Measurements from ENCODE around the gene UPK2. TPM values are rescaled to one million over a fixed set of nuclear protein-coding genes. Genes with fewer than 3 reads are reported as not detected.

Gene UPK2
- total and polyA plus RNA-seq, 2 donors (not counting 3 experiments of a cell fraction or from before 2014, with no cell fraction given), result 0.11 TPM; not detected in 1

- no peak for TF ChIP-seq POLR2A (IDR thresholded peaks at IDR 0.05; ENCODE audit: low read depth, low read length)
- TF ChIP-seq CTCF (IDR thresholded peaks at IDR 0.05; ENCODE audit: extremely low read depth in 1 of 2, insufficient read depth in 1 of 2, low read depth in 1 of 2, low read length in 2 of 2), result no peak
- TF ChIP-seq POLR2AphosphoS5 (IDR thresholded peaks at IDR 0.05; ENCODE audit: insufficient read depth, low read depth, low read length), result no peak
- no peak for TF ChIP-seq MYC (IDR thresholded peaks at IDR 0.05; ENCODE audit: low read depth, low read length)
- TF ChIP-seq EZH2 (IDR thresholded peaks at IDR 0.05; ENCODE audit: borderline replicate concordance, low read depth, low read length, severe bottlenecking), result no peak
- TF ChIP-seq, protein P1, sequence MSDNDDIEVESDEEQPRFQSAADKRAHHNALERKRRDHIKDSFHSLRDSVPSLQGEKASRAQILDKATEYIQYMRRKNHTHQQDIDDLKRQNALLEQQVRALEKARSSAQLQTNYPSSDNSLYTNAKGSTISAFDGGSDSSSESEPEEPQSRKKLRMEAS (IDR thresholded peaks at IDR 0.05; ENCODE audit: insufficient read depth, insufficient read length), result no peak
- TF ChIP-seq FOS (IDR thresholded peaks at IDR 0.05; ENCODE audit: borderline replicate concordance, insufficient read depth, low read length), result no peak
- TF ChIP-seq GATA2 (IDR thresholded peaks at IDR 0.05; ENCODE audit: insufficient read depth, insufficient read length, low read depth, low read length), result no peak
- TF ChIP-seq JUN (IDR thresholded peaks at IDR 0.05; ENCODE audit: borderline replicate concordance, insufficient read depth, insufficient read length, low read depth), result no peak
- Histone ChIP-seq H3K4me1 (ENCODE audit: control insufficient read depth, extremely low read depth, insufficient read depth, low read length) (no peaks in the 10 kb centered on the region), H3K4me3 (replicated peaks in 1 of 3; ENCODE audit: insufficient read depth in 1 of 3, low read depth in 1 of 3, low read length in 3 of 3) (no peak within 1 kb of the TSS), H4K20me1 (replicated peaks; ENCODE audit: control insufficient read depth, extremely low read depth, insufficient read depth, low read length) (no peaks in the 10 kb centered on the region), H3K9me3 (replicated peaks; ENCODE audit: control insufficient read depth, insufficient read depth, low read length) (no peaks in the 10 kb centered on the region), H2AFZ (ENCODE audit: low read depth, low read length) (no peak within 1 kb of the TSS), H3K9ac (replicated peaks; ENCODE audit: extremely low read depth, insufficient read depth, low read length) (no peak within 1 kb of the TSS), H3K27ac (ENCODE audit: insufficient read depth, low read depth, low read length) (no peak within 1 kb of the TSS), H3K9me1 (replicated peaks; ENCODE audit: control insufficient read depth, extremely low read depth, insufficient read depth, low read length) (no peaks in the 10 kb centered on the region), H3K36me3 (ENCODE audit: control insufficient read depth in 2 of 2, extremely low read depth in 1 of 2, insufficient read depth in 2 of 2, low read length in 2 of 2) (no peaks in the 10 kb centered on the region), H3K27me3 (ENCODE audit: control insufficient read depth in 2 of 2, insufficient read depth in 2 of 2, low read length in 2 of 2) (peaks cover 10 to 11% of the 10 kb centered on the region in 2 experiments), H3K4me2 (ENCODE audit: insufficient read depth, low read length) (no peak within 1 kb of the TSS), H3K79me2 (ENCODE audit: control insufficient read depth, insufficient read depth, low read length) (no peaks in the 10 kb centered on the region)
- ChIA-PET CTCF (interaction anchor here (0.6 kb wide), 1 partner anchor 65 kb away, joined by 3 read pairs; no protein-coding TSS in a partner anchor), POLR2A (no interaction called here)
- no TSS peak for BruUV-seq (replicated peaks)
- dilution Hi-C loops (cut with MboI; ENCODE audit: extremely low pct_ligation_motif_present, low sequenced_read_pairs), result no loop called here
- intact Hi-C loops (cut with micrococcal nuclease), result no loop called here
- no peak for FAIRE-seq
- DNase-seq (ENCODE audit: low read depth, low spot score), result no peak
Observed at GRCh38 chr11:118971646-118972045, 15.5 kb downstream of the UPK2 start, which contains the start of gene FOXR1. TSS of gene FOXR1 (plus strand) at chr11:118971761. CDS start at chr11:118971932, 171 bp downstream.
